ENCODE data around the gene SYNE3. TPM values are rescaled to one million over a fixed set of nuclear protein-coding genes. Genes with fewer than 3 reads are reported as not detected.

Gene SYNE3
- total RNA-seq, 1 donor from 2014 or later = 0.15 TPM

GRCh38 chr14:95475540-95476240, 40.8 kb downstream of the SYNE3 start:
- no peak for DNase-seq (ENCODE audit: low read depth)

- no peak for DNase-seq (ENCODE audit: low read depth)
These were observed 41.5 kb downstream of the SYNE3 start for GRCh38 chr14:95474941-95475340.

- DNase-seq (ENCODE audit: low read depth) = no peak
These were observed 42.0 kb downstream of the SYNE3 start for GRCh38 chr14:95474486-95474885.

- peak; percentile 40 for DNase-seq (ENCODE audit: low read depth)
These were observed 43.6 kb downstream of the SYNE3 start for GRCh38 chr14:95472819-95473251.

- DNase-seq (ENCODE audit: low read depth) = no peak
These were observed 45.0 kb downstream of the SYNE3 start for GRCh38 chr14:95471476-95471875.

GRCh38 chr14:95471016-95471415, 45.4 kb downstream of the SYNE3 start:
- no peak for DNase-seq (ENCODE audit: low read depth)

GRCh38 chr14:95469134-95469481, 47.3 kb downstream of the SYNE3 start:
- DNase-seq (ENCODE audit: low read depth) = no peak

- DNase-seq (ENCODE audit: low read depth) = no peak
These were observed 47.9 kb downstream of the SYNE3 start for GRCh38 chr14:95468448-95469133.

- no peak for DNase-seq (ENCODE audit: low read depth)
These were observed 48.8 kb downstream of the SYNE3 start for GRCh38 chr14:95467657-95468056.

GRCh38 chr14:95467232-95467631, 49.2 kb downstream of the SYNE3 start:
- DNase-seq (ENCODE audit: low read depth) = no peak

Other genes starting within 250 kb of the SYNE3 start
- gene CLMN, start 196.7 kb downstream of the SYNE3 start, total RNA-seq = 19.6 and 30.3 TPM in 2 replicates
- gene GLRX5, start 18.4 kb upstream of the SYNE3 start, total RNA-seq = 35.4 and 44.1 TPM in 2 replicates
- not detected in 2 replicates for gene TCL1B, start 169.8 kb upstream of the SYNE3 start, total RNA-seq
- gene TCL1A, start 197.5 kb upstream of the SYNE3 start, total RNA-seq = not detected in 2 replicates